OCI-LY3 (cell line): Measurements from ENCODE around the gene EYA3.

Experiments used
- EZH2phosphoT487 ChIP-seq: fragments of 200-600 bp; shearing (Covaris generic); IDR thresholded peaks from 2 replicates; pipeline ENCODE4 v1.6.1; 2018; ENCODE audit warnings: antibody characterized with exemption, mixed run types, low read depth
- TF ChIP-seq, protein P1 (sequence below): fragments of 200-600, 300-600 bp; sonication (generic); IDR thresholded peaks from 2 replicates; pipeline ENCODE4 v1.5.1; 2014; ENCODE audit warnings: antibody characterized with exemption, low read length, low read depth

- TF ChIP-seq, protein P1, sequence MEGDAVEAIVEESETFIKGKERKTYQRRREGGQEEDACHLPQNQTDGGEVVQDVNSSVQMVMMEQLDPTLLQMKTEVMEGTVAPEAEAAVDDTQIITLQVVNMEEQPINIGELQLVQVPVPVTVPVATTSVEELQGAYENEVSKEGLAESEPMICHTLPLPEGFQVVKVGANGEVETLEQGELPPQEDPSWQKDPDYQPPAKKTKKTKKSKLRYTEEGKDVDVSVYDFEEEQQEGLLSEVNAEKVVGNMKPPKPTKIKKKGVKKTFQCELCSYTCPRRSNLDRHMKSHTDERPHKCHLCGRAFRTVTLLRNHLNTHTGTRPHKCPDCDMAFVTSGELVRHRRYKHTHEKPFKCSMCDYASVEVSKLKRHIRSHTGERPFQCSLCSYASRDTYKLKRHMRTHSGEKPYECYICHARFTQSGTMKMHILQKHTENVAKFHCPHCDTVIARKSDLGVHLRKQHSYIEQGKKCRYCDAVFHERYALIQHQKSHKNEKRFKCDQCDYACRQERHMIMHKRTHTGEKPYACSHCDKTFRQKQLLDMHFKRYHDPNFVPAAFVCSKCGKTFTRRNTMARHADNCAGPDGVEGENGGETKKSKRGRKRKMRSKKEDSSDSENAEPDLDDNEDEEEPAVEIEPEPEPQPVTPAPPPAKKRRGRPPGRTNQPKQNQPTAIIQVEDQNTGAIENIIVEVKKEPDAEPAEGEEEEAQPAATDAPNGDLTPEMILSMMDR = no peak
- no peak for TF ChIP-seq EZH2phosphoT487
Measured at GRCh38 chr1:28039341-28039740, 49.1 kb downstream of the EYA3 start.
